Placental epithelial cell (primary cell): ENCODE data around the gene MTFR1L. TPM values are rescaled to one million over a fixed set of nuclear protein-coding genes. Genes with fewer than 3 reads are reported as not detected.

Experiments
- small RNA-seq: library from RNA; depleted of rRNA; stranded (forward); fragments of <200 nt; gene quantifications from one replicate; pipeline ENCODE3, GENCODE V24; 2012
- total RNA-seq: library from RNA; depleted of rRNA; stranded (reverse); fragments of >200 nt; gene quantifications from 2 replicates; pipeline ENCODE4 v1.2.3, GENCODE V29; 2012

The MTFR1L gene
- 66.3 and 66.4 TPM in 2 replicates for total RNA-seq

GRCh38 chr1:25819491-25820246 is at the start of gene MTFR1L:
Gene MTFR1L, plus strand, starts transcription at chr1:25819954. Its CDS starts 3,151 bp downstream, at chr1:25823105.

GRCh38 chr1:25799935-25800702 is 19.6 kb upstream of the MTFR1L start, which contains the start of gene SELENON:
Gene SELENON, plus strand, starts transcription at chr1:25800193. Its CDS starts 38 bp downstream, at chr1:25800231.

GRCh38 chr1:25858906-25859789 is 39.4 kb downstream of the MTFR1L start, which contains the start of gene AUNIP:
Gene AUNIP, minus strand, starts transcription at chr1:25859457. Its CDS starts 100 bp downstream, at chr1:25859357.

GRCh38 chr1:25875154-25875855 is 55.6 kb downstream of the MTFR1L start, which contains the start of gene PAQR7:
Gene PAQR7, minus strand, starts transcription at chr1:25875708. Its CDS starts 11,869 bp downstream, at chr1:25863839.

Small RNA genes lying within 50 kb of the gene (small RNA-seq; reads per million reads assigned to genes)
- not detected for gene RF00019

Other genes starting within 250 kb of the MTFR1L start
- 0.11 and 0.79 TPM in 2 replicates for gene MAN1C1, start 203.2 kb upstream of the MTFR1L start, total RNA-seq
- 14.1 and 25.4 TPM in 2 replicates for gene SELENON, start 19.8 kb upstream of the MTFR1L start, total RNA-seq
- gene AUNIP, start 39.5 kb downstream of the MTFR1L start, total RNA-seq, result 1.2 and 1.8 TPM in 2 replicates
- 33.5 and 51.4 TPM in 2 replicates for gene PAQR7, start 55.8 kb downstream of the MTFR1L start, total RNA-seq
- gene STMN1, start 86.5 kb downstream of the MTFR1L start, total RNA-seq, result 67.9 and 81.9 TPM in 2 replicates
- gene PAFAH2, start 178.1 kb downstream of the MTFR1L start, total RNA-seq, result 8.5 and 9.4 TPM in 2 replicates
- gene EXTL1, start 201.8 kb downstream of the MTFR1L start, total RNA-seq, result 4.7 and 6.7 TPM in 2 replicates
- 2.2 and 16.9 TPM in 2 replicates for gene SLC30A2, start 226.2 kb downstream of the MTFR1L start, total RNA-seq
- 0.11 and 13.0 TPM in 2 replicates for gene TRIM63, start 247.7 kb downstream of the MTFR1L start, total RNA-seq